Measurements from ENCODE around the gene TNFAIP3.
"Not testable (repeated sequence)": the region's sequence is repeated elsewhere in the genome, so short reads cannot be mapped to it uniquely, and the experiment has no call there.

Gene TNFAIP3

GRCh38 chr6:137878486-137879285 is 11.6 kb downstream of the TNFAIP3 start:
- DNase-seq (ENCODE audit: low read depth), result no peak

- DNase-seq (ENCODE audit: low read depth), result no peak
These were observed 12.2 kb downstream of the TNFAIP3 start for GRCh38 chr6:137879299-137879698.

GRCh38 chr6:137879885-137880745 is 13.1 kb downstream of the TNFAIP3 start:
- DNase-seq (ENCODE audit: low read depth), result no peak

- no peak for DNase-seq (ENCODE audit: low read depth)
These were observed 13.9 kb downstream of the TNFAIP3 start for GRCh38 chr6:137880746-137881521.

- no peak for DNase-seq (ENCODE audit: low read depth)
These were observed 14.4 kb downstream of the TNFAIP3 start for GRCh38 chr6:137881522-137881886.

- no peak for DNase-seq (ENCODE audit: low read depth)
These were observed 15.3 kb downstream of the TNFAIP3 start for GRCh38 chr6:137882225-137882961.

GRCh38 chr6:137883400-137884148 is 16.5 kb downstream of the TNFAIP3 start:
- no peak for DNase-seq (ENCODE audit: low read depth)

GRCh38 chr6:137884149-137884909 is 17.3 kb downstream of the TNFAIP3 start:
- no peak for DNase-seq (ENCODE audit: low read depth)

GRCh38 chr6:137884910-137885229 is 17.8 kb downstream of the TNFAIP3 start:
- DNase-seq (ENCODE audit: low read depth), result not testable (repeated sequence)

- DNase-seq (ENCODE audit: low read depth), result not testable (repeated sequence)
These were observed 19.2 kb downstream of the TNFAIP3 start for GRCh38 chr6:137886226-137886625.

GRCh38 chr6:137890983-137891537 is 24.0 kb downstream of the TNFAIP3 start:
- DNase-seq (ENCODE audit: low read depth), result no peak

- DNase-seq (ENCODE audit: low read depth), result peak; percentile 23
These were observed 25.2 kb downstream of the TNFAIP3 start for GRCh38 chr6:137892271-137892708.

- no peak for DNase-seq (ENCODE audit: low read depth)
These were observed 26.1 kb downstream of the TNFAIP3 start for GRCh38 chr6:137893181-137893580.

- peak; percentile 53 for DNase-seq (ENCODE audit: low read depth)
These were observed 26.7 kb downstream of the TNFAIP3 start for GRCh38 chr6:137893726-137894125.

GRCh38 chr6:137894378-137894777 is 27.3 kb downstream of the TNFAIP3 start:
- DNase-seq (ENCODE audit: low read depth), result not testable (repeated sequence)

GRCh38 chr6:137894779-137895385 is 27.8 kb downstream of the TNFAIP3 start:
- DNase-seq (ENCODE audit: low read depth), result peak; percentile 55

GRCh38 chr6:137896647-137897046 is 29.6 kb downstream of the TNFAIP3 start:
- DNase-seq (ENCODE audit: low read depth), result no peak

GRCh38 chr6:137900815-137901214 is 33.8 kb downstream of the TNFAIP3 start:
- no peak for DNase-seq (ENCODE audit: low read depth)

- DNase-seq (ENCODE audit: low read depth), result no peak
These were observed 34.4 kb downstream of the TNFAIP3 start for GRCh38 chr6:137901454-137901853.

Measured in ELR (cell line).